ENCODE data around the gene PTTG1IP. TPM values are rescaled to one million over a fixed set of nuclear protein-coding genes. Genes with fewer than 3 reads are reported as not detected.

The PTTG1IP gene
- total RNA-seq, 1 experiment from 2014 or later: 96.0 TPM

DNA sequence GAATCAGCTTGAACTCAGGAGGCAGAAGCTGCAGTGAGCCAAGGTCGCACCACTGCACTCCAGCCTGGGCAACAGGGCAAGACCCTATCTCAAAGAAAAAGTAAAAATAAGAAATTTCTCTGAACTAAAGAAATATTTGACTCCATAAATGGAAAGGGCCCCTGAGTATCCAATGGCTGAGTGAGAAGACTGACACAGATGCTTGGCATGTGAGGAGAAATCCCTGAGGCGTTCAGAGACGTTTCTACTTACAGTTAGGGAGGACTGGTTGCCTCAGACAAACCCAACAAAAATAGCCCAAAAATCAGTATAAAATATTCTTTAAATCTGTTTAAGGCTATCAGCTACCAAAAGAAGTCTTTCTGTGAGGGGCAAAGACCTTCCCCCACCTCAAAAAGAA, 52.6 kb downstream of the PTTG1IP start:
- Mint-ChIP-seq H3K4me3 (no peak overlapping the region), H3K27me3 (ENCODE audit: low read depth) (peaks cover 47% of the 10 kb centered on the region), H3K9me3 (peaks cover 37% of the 10 kb centered on the region), H3K4me1 (peaks cover 6% of the 10 kb centered on the region), H3K36me3 (peaks cover 28% of the 10 kb centered on the region), H3K27ac (no peak overlapping the region)
- DNase-seq (ENCODE audit: low spot score) (no peak), ATAC-seq (no peak)
- CTCF ChIA-PET: no interaction called here
- POLR2A ChIA-PET: no interaction called here
- TF ChIP-seq JAZF1 (CRISPR knock-in tag; IDR thresholded peaks at IDR 0.05): no peak
- TF ChIP-seq GTF2I (CRISPR knock-in tag; conservative IDR thresholded peaks at IDR 0.05): no peak
- no peak for TF ChIP-seq TEAD1 (CRISPR knock-in tag; IDR thresholded peaks at IDR 0.05)
- no peak for TF ChIP-seq CREM (CRISPR knock-in tag; IDR thresholded peaks at IDR 0.05)
- no peak for TF ChIP-seq TCF7 (CRISPR knock-in tag; IDR thresholded peaks at IDR 0.05; ENCODE audit: low read depth)
- no peak for TF ChIP-seq ETV6 (CRISPR knock-in tag; IDR thresholded peaks at IDR 0.05)

DNA sequence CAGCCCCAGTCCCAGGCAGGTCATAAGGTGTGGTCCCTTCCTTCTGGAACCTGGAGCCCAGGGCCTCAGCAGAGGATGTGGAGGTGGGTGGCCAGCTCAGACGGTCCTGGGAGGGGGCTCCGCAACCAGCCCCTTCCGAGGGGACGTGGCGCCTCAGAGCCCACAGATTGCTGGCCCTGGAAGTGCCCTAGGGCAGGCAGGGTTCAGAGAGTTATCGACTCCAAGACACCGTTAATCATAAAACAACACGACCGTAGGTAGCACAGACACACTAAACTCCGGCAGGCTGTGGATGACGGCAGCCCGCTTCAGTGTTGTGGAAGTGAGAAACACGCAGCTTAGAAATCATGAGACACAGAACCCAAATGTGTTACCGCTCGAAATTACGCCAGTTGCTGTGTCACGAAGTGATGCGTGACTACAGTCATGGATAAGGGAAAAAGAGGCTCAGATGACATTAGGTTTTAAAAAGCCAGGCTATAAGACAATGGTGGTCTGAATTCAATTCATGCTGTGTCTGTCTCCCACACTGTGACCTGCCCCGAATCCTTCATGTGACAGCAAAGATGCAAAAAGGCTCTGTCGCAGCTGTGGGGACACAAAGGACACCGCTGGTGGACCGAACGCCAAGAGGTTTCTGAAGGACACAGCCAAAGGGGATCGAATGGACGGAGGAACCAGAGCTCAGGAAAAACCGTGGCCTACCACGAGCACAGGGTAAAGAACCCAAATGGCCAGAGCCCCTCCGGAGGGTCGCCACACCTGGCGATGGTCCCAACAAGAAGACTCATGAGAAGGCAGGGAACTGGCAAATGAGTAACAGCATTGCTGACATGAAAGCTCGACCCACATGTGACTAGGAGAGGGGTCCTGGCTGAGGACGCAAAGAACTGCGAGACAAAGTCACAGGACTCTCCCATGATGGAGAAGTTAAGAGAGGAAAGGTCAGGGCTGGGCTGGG, 53.9 kb downstream of the PTTG1IP start:
- peaks cover 47% of the 10 kb centered on the region for H3K27me3 Mint-ChIP-seq (ENCODE audit: low read depth)
- DNase-seq (ENCODE audit: low spot score) (no peak), ATAC-seq (no peak)
- peaks cover 28% of the 10 kb centered on the region for H3K36me3 Mint-ChIP-seq
- ChIA-PET CTCF (no interaction called here), POLR2A (no interaction called here)
- H3K9me3 Mint-ChIP-seq: peaks cover 37% of the 10 kb centered on the region
- TF ChIP-seq ZNF423 (CRISPR knock-in tag; IDR thresholded peaks at IDR 0.05): no peak
- TF ChIP-seq, protein P1, sequence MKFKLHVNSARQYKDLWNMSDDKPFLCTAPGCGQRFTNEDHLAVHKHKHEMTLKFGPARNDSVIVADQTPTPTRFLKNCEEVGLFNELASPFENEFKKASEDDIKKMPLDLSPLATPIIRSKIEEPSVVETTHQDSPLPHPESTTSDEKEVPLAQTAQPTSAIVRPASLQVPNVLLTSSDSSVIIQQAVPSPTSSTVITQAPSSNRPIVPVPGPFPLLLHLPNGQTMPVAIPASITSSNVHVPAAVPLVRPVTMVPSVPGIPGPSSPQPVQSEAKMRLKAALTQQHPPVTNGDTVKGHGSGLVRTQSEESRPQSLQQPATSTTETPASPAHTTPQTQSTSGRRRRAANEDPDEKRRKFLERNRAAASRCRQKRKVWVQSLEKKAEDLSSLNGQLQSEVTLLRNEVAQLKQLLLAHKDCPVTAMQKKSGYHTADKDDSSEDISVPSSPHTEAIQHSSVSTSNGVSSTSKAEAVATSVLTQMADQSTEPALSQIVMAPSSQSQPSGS (CRISPR knock-in tag; IDR thresholded peaks at IDR 0.05; ENCODE audit: borderline replicate concordance, low read depth): no peak
- TF ChIP-seq JUN (CRISPR knock-in tag; IDR thresholded peaks at IDR 0.05): no peak
- TF ChIP-seq, protein P2, sequence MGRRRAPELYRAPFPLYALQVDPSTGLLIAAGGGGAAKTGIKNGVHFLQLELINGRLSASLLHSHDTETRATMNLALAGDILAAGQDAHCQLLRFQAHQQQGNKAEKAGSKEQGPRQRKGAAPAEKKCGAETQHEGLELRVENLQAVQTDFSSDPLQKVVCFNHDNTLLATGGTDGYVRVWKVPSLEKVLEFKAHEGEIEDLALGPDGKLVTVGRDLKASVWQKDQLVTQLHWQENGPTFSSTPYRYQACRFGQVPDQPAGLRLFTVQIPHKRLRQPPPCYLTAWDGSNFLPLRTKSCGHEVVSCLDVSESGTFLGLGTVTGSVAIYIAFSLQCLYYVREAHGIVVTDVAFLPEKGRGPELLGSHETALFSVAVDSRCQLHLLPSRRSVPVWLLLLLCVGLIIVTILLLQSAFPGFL (CRISPR knock-in tag; IDR thresholded peaks at IDR 0.05; ENCODE audit: borderline replicate concordance): no peak
- H3K27ac Mint-ChIP-seq: no peak overlapping the region
- H3K4me3 Mint-ChIP-seq: peak overlapping the region; percentile 47
- H3K4me1 Mint-ChIP-seq: peaks cover 10% of the 10 kb centered on the region

DNA sequence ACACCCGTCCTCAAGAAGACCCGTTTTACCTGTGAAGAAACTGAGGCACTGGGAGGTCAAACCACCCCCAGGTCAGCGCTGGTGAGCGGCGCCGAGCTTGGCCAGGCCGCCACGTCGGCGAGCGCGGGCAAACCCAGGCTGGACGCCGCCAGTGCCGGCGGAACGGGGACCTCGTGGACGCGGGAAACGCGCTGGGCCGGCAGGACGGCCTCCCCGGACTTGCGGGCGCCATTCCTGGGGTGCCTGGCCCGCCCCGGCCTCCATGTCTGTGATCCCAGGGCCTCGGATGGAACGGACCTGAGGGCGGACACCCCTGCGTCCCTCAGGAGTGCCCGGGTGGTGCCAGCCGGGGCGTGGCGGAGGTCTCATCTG, 54.9 kb downstream of the PTTG1IP start:
- POLR2A ChIA-PET: no interaction called here
- Mint-ChIP-seq H3K4me1 (peaks cover 10% of the 10 kb centered on the region), H3K27me3 (ENCODE audit: low read depth) (peaks cover 45% of the 10 kb centered on the region), H3K9me3 (peaks cover 34% of the 10 kb centered on the region), H3K4me3 (peak overlapping the region; percentile 47), H3K27ac (no peak overlapping the region), H3K36me3 (peaks cover 26% of the 10 kb centered on the region)
- DNase-seq (ENCODE audit: low spot score) (no peak), ATAC-seq (no peak)
- CTCF ChIA-PET: no interaction called here
- TF ChIP-seq, protein P3, sequence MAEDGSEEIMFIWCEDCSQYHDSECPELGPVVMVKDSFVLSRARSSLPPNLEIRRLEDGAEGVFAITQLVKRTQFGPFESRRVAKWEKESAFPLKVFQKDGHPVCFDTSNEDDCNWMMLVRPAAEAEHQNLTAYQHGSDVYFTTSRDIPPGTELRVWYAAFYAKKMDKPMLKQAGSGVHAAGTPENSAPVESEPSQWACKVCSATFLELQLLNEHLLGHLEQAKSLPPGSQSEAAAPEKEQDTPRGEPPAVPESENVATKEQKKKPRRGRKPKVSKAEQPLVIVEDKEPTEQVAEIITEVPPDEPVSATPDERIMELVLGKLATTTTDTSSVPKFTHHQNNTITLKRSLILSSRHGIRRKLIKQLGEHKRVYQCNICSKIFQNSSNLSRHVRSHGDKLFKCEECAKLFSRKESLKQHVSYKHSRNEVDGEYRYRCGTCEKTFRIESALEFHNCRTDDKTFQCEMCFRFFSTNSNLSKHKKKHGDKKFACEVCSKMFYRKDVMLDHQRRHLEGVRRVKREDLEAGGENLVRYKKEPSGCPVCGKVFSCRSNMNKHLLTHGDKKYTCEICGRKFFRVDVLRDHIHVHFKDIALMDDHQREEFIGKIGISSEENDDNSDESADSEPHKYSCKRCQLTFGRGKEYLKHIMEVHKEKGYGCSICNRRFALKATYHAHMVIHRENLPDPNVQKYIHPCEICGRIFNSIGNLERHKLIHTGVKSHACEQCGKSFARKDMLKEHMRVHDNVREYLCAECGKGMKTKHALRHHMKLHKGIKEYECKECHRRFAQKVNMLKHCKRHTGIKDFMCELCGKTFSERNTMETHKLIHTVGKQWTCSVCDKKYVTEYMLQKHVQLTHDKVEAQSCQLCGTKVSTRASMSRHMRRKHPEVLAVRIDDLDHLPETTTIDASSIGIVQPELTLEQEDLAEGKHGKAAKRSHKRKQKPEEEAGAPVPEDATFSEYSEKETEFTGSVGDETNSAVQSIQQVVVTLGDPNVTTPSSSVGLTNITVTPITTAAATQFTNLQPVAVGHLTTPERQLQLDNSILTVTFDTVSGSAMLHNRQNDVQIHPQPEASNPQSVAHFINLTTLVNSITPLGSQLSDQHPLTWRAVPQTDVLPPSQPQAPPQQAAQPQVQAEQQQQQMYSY (CRISPR knock-in tag; IDR thresholded peaks at IDR 0.05): no peak
- TF ChIP-seq CREB1 (CRISPR knock-in tag; IDR thresholded peaks at IDR 0.05): no peak
